Activated CD8-positive, alpha-beta memory T cell treated with anti-CD3 and anti-CD28 coated beads, Interleukin-2, amount 50 U/mL, for 48 hours (primary cell): Measurements from ENCODE around the gene LRP1-AS.

Source experiments
- DNase-seq: peaks from one replicate; pipeline ENCODE4 v3.0.0-alpha.2; 2020

Gene LRP1-AS

GRCh38 chr12:57146961-57147944 lies at the start of gene LRP1-AS:
LRP1-AS (minus strand) TSS chr12:57147619.
- no peak for DNase-seq

- no peak for DNase-seq
Observed at GRCh38 chr12:57196956-57197355, 49.5 kb upstream of the LRP1-AS start.

- no peak for DNase-seq
Observed at GRCh38 chr12:57196439-57196838, 49.0 kb upstream of the LRP1-AS start.

GRCh38 chr12:57195611-57196371 lies 48.4 kb upstream of the LRP1-AS start:
- DNase-seq: no peak

GRCh38 chr12:57195186-57195585 lies 47.8 kb upstream of the LRP1-AS start:
- no peak for DNase-seq

- DNase-seq: no peak
Observed at GRCh38 chr12:57194253-57194652, 46.8 kb upstream of the LRP1-AS start.

- DNase-seq: no peak
Observed at GRCh38 chr12:57193706-57194245, 46.4 kb upstream of the LRP1-AS start.

GRCh38 chr12:57192920-57193319 lies 45.5 kb upstream of the LRP1-AS start:
- DNase-seq: no peak

GRCh38 chr12:57191410-57191809 lies 44.0 kb upstream of the LRP1-AS start:
- DNase-seq: no peak

GRCh38 chr12:57190821-57191220 lies 43.4 kb upstream of the LRP1-AS start:
- no peak for DNase-seq

GRCh38 chr12:57190037-57190436 lies 42.6 kb upstream of the LRP1-AS start:
- no peak for DNase-seq

GRCh38 chr12:57188090-57188425 lies 40.6 kb upstream of the LRP1-AS start:
- DNase-seq: no peak

GRCh38 chr12:57187222-57188089 lies 40.0 kb upstream of the LRP1-AS start:
- no peak for DNase-seq

- no peak for DNase-seq
Observed at GRCh38 chr12:57185906-57186508, 38.6 kb upstream of the LRP1-AS start.

- DNase-seq: no peak
Observed at GRCh38 chr12:57185403-57185802, 38.0 kb upstream of the LRP1-AS start.

- DNase-seq: no peak
Observed at GRCh38 chr12:57183939-57184725, 36.7 kb upstream of the LRP1-AS start.

- DNase-seq: peak; percentile 92
Observed at GRCh38 chr12:57182918-57183575, 35.6 kb upstream of the LRP1-AS start.

GRCh38 chr12:57181561-57182155 lies 34.2 kb upstream of the LRP1-AS start:
- no peak for DNase-seq

- no peak for DNase-seq
Observed at GRCh38 chr12:57181072-57181471, 33.7 kb upstream of the LRP1-AS start.

GRCh38 chr12:57180321-57180989 lies 33.0 kb upstream of the LRP1-AS start:
- DNase-seq: no peak
